Heart left ventricle (tissue), 16 donors: ENCODE measurements around the gene SRRT. TPM values are rescaled to one million over a fixed set of nuclear protein-coding genes. Genes with fewer than 3 reads are reported as not detected.

Source experiments
- ATAC-seq, 4 donors: fragments of 200-7000 bp; cut with Tn5 transposase; one replicate each; pipeline ENCODE4 v1.9.1; 2020 to 2022; ENCODE audit warnings: moderate library complexity in 4 of 4, mild to moderate bottlenecking in 3 of 4, moderate number of reproducible peaks in 1 of 4
- DNase-seq, 5 donors: peaks; one replicate each; pipeline ENCODE4 v3.0.0-alpha.2; 2020
- H3K27ac ChIP-seq, 12 donors: fragments of 200-600 bp; sonication (generic) in 4 of 12; one replicate each; pipeline versions ENCODE4 v1.5.0 to v1.8.0; 2016 to 2022; ENCODE audit warnings: mild to moderate bottlenecking in 2 of 12
- H3K27me3 ChIP-seq, 9 donors: fragments of 200-600 bp; sonication (generic) in 2 of 9; one replicate each; pipeline versions ENCODE4 v1.5.1 to v1.8.0; 2016 to 2022; ENCODE audit warnings: mild to moderate bottlenecking in 3 of 9
- H3K36me3 ChIP-seq, 9 donors: fragments of 200-600 bp; sonication (generic) in 2 of 9; one replicate each; pipeline versions ENCODE4 v1.5.0 to v1.8.0; 2018 to 2022; ENCODE audit warnings: mild to moderate bottlenecking in 2 of 9
- H3K4me1 ChIP-seq, 12 donors: fragments of 200-600 bp; sonication (generic) in 4 of 12; one replicate each; pipeline versions ENCODE4 v1.5.0 to v1.8.0; 2016 to 2022; ENCODE audit warnings: mild to moderate bottlenecking in 3 of 12
- H3K4me3 ChIP-seq, 12 donors: fragments of 200-600 bp; sonication (generic) in 4 of 12; one replicate each; pipeline versions ENCODE4 v1.5.0 to v1.8.0; 2017 to 2022; ENCODE audit warnings: mild to moderate bottlenecking in 9 of 12, moderate library complexity in 4 of 12
- H3K9me3 ChIP-seq, 12 donors: fragments of 200-600 bp; sonication (generic) in 4 of 12; one replicate each; pipeline versions ENCODE4 v1.5.0 to v1.8.0; 2016 to 2022; ENCODE audit warnings: mild to moderate bottlenecking in 1 of 12
- POLR2A ChIP-seq, 2 donors: fragments of 450-650 bp; IDR thresholded peaks; one replicate each; pipeline ENCODE4 v1.6.1; 2017; ENCODE audit warnings: antibody characterized with exemption in 2 of 2, mild to moderate bottlenecking in 2 of 2, moderate library complexity in 2 of 2
- WGBS, 4 donors: extraction: QIAGEN DNeasy Blood & Tissue Kit in 2 of 4; methylation state at CpG; one replicate each; pipeline versions ENCODE4 v1.1.5 to v1.1.7; 2013 to 2018; 5-methylcytosine and 5-hydroxymethylcytosine counted together
- intact Hi-C, 10 donors: fragments of 100-400 bp; cut with DNase I; formaldehyde crosslinking; loops; one replicate each; pipeline versions ENCODE4 v1.11.1 to v1.14.2; 2022
- polyA plus RNA-seq, 2 donors: library from polyadenylated mRNA; stranded (reverse); fragments of 200-250 nt; gene quantifications; one replicate each; pipeline ENCODE4 v1.2.3, GENCODE V29; 2013
- total RNA-seq, 9 donors: library from RNA; depleted of rRNA in 2 of 9; stranded (reverse); fragments of >200 nt in 2 of 9; fragmentation: NEBNext Ultra II Directional in 3 of 9; extraction: Animal tissue kit (Norgen Biotek cat#: 25700) in 3 of 9; gene quantifications; one replicate each; pipeline versions ENCODE4 v1.1.0 to v1.2.4, GENCODE V29; 2016 to 2023
- TF ChIP-seq, protein P1 (sequence below), 12 donors: fragments of 200-600 bp; sonication (generic) in 4 of 12; IDR thresholded peaks; one replicate each; pipeline versions ENCODE4 v1.5.0 to v1.8.0; 2018 to 2022; ENCODE audit warnings: antibody characterized with exemption in 12 of 12, mild to moderate bottlenecking in 5 of 12
- donor health status: ischemic (EF 13 %, LVEDD 7.1; RV severe dilation, severe dysfunction).
- donor health status: healthy with polysubstance abuse.
- donor health status: DM: no; HTN: yes; CAD: no.
- donor health status: DM: no; HTN: no; CAD: no.
- donor health status: ischemic (EF 25% LVEDD 6.9; RV normal size, moderate dysfunction).
- donor health status: ischemic (EF 25% LVEDD 5.7; RV mildly dilated, moderate dysfunction).
- donor health status: healthy.
- donor health status: DM: yes; HTN: yes; CAD: no.
- donor health status: ischemic (EF 35%, LVEDD 5.7; RV mildly dilated, moderate dysfunction).
- donor health status: nonischemic (EF 11% LVEDD 7.7; RV severe dilation, severe dysfunction).
- donor health status: DM: yes; HTN: yes; CAD: no.
- donor health status: PGD.
- donor health status: ischemic (EF 29% LVEDD 5.4; RV normal size, mild dysfunction).
- donor health status: nonischemic (EF 23%, LVEDD 6.1; RV moderate dilation, normal function).

The SRRT gene
- total and polyA plus RNA-seq, 11 donors, result 31.0 to 62.2 (median 49.5) TPM

DNA sequence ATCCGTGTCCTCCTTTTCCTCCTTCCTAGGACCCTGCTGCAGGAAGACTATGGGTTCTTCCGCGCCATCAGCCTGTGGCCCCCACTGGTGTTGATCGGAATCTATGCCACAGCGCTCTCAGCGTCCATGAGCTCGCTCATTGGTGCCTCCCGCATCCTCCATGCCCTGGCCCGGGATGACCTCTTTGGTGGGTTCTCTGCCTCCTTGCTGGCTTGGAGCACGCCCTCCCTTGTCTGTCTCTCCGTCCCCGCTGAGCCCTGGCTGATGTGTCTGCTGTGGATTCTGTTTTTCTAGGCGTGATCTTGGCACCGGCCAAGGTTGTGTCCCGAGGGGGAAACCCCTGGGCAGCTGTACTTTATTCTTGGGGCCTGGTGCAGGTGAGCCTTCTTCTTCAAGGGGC, 15.0 kb upstream of the SRRT start:
- Histone ChIP-seq H3K27me3 (no peaks in the 10 kb centered on the region), H3K4me1 (peaks cover 0 to 12% (median 2%) of the 10 kb centered on the region in 12 donors), H3K4me3 (no peak overlapping the region), H3K36me3 (peaks cover 0 to 63% (median 16%) of the 10 kb centered on the region in 9 donors), H3K9me3 (no peaks in the 10 kb centered on the region), H3K27ac (no peak overlapping the region)
- WGBS, 4 donors, result 86 to 94% (median 88%) methylated on average over 14 to 15 of the region's 15 CpGs
- no peak for TF ChIP-seq POLR2A (IDR thresholded peaks at IDR 0.05)
- TF ChIP-seq, protein P1, sequence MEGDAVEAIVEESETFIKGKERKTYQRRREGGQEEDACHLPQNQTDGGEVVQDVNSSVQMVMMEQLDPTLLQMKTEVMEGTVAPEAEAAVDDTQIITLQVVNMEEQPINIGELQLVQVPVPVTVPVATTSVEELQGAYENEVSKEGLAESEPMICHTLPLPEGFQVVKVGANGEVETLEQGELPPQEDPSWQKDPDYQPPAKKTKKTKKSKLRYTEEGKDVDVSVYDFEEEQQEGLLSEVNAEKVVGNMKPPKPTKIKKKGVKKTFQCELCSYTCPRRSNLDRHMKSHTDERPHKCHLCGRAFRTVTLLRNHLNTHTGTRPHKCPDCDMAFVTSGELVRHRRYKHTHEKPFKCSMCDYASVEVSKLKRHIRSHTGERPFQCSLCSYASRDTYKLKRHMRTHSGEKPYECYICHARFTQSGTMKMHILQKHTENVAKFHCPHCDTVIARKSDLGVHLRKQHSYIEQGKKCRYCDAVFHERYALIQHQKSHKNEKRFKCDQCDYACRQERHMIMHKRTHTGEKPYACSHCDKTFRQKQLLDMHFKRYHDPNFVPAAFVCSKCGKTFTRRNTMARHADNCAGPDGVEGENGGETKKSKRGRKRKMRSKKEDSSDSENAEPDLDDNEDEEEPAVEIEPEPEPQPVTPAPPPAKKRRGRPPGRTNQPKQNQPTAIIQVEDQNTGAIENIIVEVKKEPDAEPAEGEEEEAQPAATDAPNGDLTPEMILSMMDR (IDR thresholded peaks at IDR 0.05), result no peak
- DNase-seq, result peak in 1 of 5 donors; percentile 60
- ATAC-seq, result no peak
- intact Hi-C loops, result loop anchor here in 2 of 10 donors (10.0 kb wide), 2 partner anchors 155 to 385 kb away; partner anchors contain the start of genes POP7 (in 1 of the 2) and TSC22D4 (in 1 of the 2)

GRCh38 chr7:100860702-100861615, 13.9 kb upstream of the SRRT start:
- TF ChIP-seq POLR2A (IDR thresholded peaks at IDR 0.05), result no peak
- TF ChIP-seq, protein P1 (IDR thresholded peaks at IDR 0.05), result no peak
- Histone ChIP-seq H3K27ac (no peak overlapping the region), H3K4me3 (no peak overlapping the region), H3K4me1 (peaks cover 0 to 18% (median 4%) of the 10 kb centered on the region in 12 donors), H3K36me3 (peaks cover 0 to 66% (median 16%) of the 10 kb centered on the region in 9 donors), H3K27me3 (no peaks in the 10 kb centered on the region), H3K9me3 (no peaks in the 10 kb centered on the region)
- intact Hi-C loops, result no loop called here
- ATAC-seq, result no peak
- WGBS, 4 donors, result 84 to 95% (median 94%) methylated on average over 7 to 18 of the region's 18 CpGs
- peak in 1 of 5 donors; percentile 45 for DNase-seq

GRCh38 chr7:100861616-100861985, 13.3 kb upstream of the SRRT start:
- Histone ChIP-seq H3K9me3 (no peaks in the 10 kb centered on the region), H3K4me1 (peaks cover 0 to 24% (median 7%) of the 10 kb centered on the region in 12 donors), H3K27ac (no peak overlapping the region), H3K27me3 (no peaks in the 10 kb centered on the region), H3K36me3 (peaks cover 0 to 66% (median 16%) of the 10 kb centered on the region in 9 donors), H3K4me3 (no peak overlapping the region)
- DNase-seq, result peak in 1 of 5 donors; percentile 38
- no peak for ATAC-seq
- WGBS, 4 donors, result 90 to 96% (median 95%) methylated on average over 13 to 14 of the region's 14 CpGs
- intact Hi-C loops, result no loop called here
- no peak for TF ChIP-seq POLR2A (IDR thresholded peaks at IDR 0.05)
- TF ChIP-seq, protein P1 (IDR thresholded peaks at IDR 0.05), result no peak

DNA sequence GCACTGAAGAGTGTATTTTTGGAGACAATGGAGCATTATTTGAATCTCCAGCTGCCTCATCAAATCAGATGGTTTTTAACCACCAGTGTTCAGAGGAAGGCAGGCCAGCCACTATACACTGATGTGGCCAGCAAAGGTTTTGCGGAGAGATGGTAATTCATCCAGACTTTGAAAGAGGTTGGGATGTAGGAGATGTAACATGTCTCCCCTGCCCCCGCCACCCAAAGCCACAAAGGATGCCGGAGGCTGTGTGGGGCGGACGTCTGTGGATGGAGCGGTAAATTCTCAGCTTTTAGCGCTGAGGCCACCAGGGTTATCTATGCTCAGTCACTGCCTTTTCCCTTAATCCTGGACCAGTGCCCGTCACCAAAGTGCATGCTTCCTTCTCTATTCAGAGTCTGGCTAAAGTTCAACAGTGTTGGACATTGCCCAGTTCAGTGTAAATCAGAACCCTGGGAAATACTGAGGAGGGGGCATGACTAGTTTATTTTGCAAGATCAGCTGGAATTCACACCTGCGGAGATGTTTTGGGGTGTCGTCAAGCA, 11.4 kb upstream of the SRRT start:
- Histone ChIP-seq H3K9me3 (no peaks in the 10 kb centered on the region), H3K36me3 (peaks cover 0 to 64% (median 16%) of the 10 kb centered on the region in 9 donors), H3K27me3 (no peaks in the 10 kb centered on the region), H3K27ac (peak overlapping the region in 1 of 12 donors; percentile 21), H3K4me1 (peaks cover 5 to 43% (median 17%) of the 10 kb centered on the region in 12 donors), H3K4me3 (no peak overlapping the region)
- ATAC-seq, result no peak
- 32 to 45% (median 41%) methylated on average over 10 of the region's 10 CpGs for WGBS, 4 donors
- TF ChIP-seq POLR2A (IDR thresholded peaks at IDR 0.05), result no peak
- TF ChIP-seq, protein P1 (IDR thresholded peaks at IDR 0.05), result no peak
- peak in 2 of 5 donors; percentile 17 to 53 for DNase-seq
- intact Hi-C loops, result no loop called here
